Transverse colon (tissue), 4 donors: ENCODE results near the gene NDUFAF4. TPM values are rescaled to one million over a fixed set of nuclear protein-coding genes. Genes with fewer than 3 reads are reported as not detected.

Source experiments
- DNase-seq: peaks from one replicate; pipeline ENCODE4 v3.0.0-alpha.2; 2019
- H3K27ac ChIP-seq, 4 donors: fragments of 200-600 bp; sonication (generic); 2 replicates each; pipeline ENCODE4 v1.5.1; 2016 to 2018; ENCODE audit warnings: inconsistent platforms in 4 of 4
- H3K27me3 ChIP-seq: fragments of 200-600 bp; sonication (generic); 2 replicates; pipeline ENCODE4 v1.5.1; 2017; ENCODE audit warnings: inconsistent platforms
- H3K36me3 ChIP-seq, 4 donors: fragments of 200-600 bp; sonication (generic); 2 replicates each; pipeline ENCODE4 v1.5.1; 2017 to 2019; ENCODE audit warnings: inconsistent platforms in 4 of 4
- H3K4me1 ChIP-seq, 4 donors: fragments of 200-600 bp; sonication (generic); 2 replicates each; pipeline ENCODE4 v1.5.1; 2017 to 2020; ENCODE audit warnings: inconsistent platforms in 4 of 4
- H3K4me3 ChIP-seq, 4 donors: fragments of 200-600 bp; sonication (generic); 1 replicate in 1 of 4; 2 replicates in 3 of 4; pipeline versions ENCODE4 v1.5.1 to v1.6.1; 2017 to 2019; ENCODE audit warnings: inconsistent platforms in 4 of 4
- H3K9me3 ChIP-seq, 2 donors: fragments of 200-600 bp; sonication (generic); 2 replicates each; pipeline ENCODE4 v1.5.1; 2017 to 2019; ENCODE audit warnings: inconsistent platforms in 2 of 2
- EP300 ChIP-seq: sonication (generic); formaldehyde crosslinking; IDR thresholded peaks from one replicate; pipeline ENCODE4 v1.6.1; 2017; ENCODE audit warnings: antibody characterized with exemption, low read depth
- POLR2A ChIP-seq: fragments of 450-650 bp; IDR thresholded peaks from one replicate; pipeline ENCODE4 v1.6.1; 2016; ENCODE audit warnings: antibody characterized with exemption, mild to moderate bottlenecking, moderate library complexity
- POLR2AphosphoS5 ChIP-seq, 3 donors: sonication (generic); formaldehyde crosslinking; IDR thresholded peaks; one replicate each; pipeline ENCODE4 v1.6.1; 2016; ENCODE audit warnings: antibody characterized with exemption in 3 of 3
- WGBS, 2 donors: methylation state at CpG; one replicate each; pipeline ENCODE4 v1.1.5; 2018; ENCODE audit warnings: low coverage in 1 of 2; 5-methylcytosine and 5-hydroxymethylcytosine counted together
- in situ Hi-C, 4 donors: fragments of 200-750 bp; cut with MboI; loops; one replicate each; pipeline versions ENCODE4 v1.15.0 to v1.15.1; 2017; ENCODE audit warnings: low sequenced_read_pairs in 3 of 4, low pct_ligation_motif_present in 1 of 4, low pct_unique_long_range_greater_than_20kb in 1 of 4
- intact Hi-C: fragments of 100-400 bp; cut with DNase I; formaldehyde crosslinking; loops from one replicate; pipeline ENCODE4 v1.15.1; 2023; ENCODE audit warnings: low total_unique reads
- total RNA-seq, 4 donors: library from RNA; depleted of rRNA; stranded (reverse); fragments of >200 nt; gene quantifications; one replicate each; pipeline ENCODE4 v1.1.0, GENCODE V29; 2016
- TF ChIP-seq, protein P1 (sequence below), 5 experiments: fragments of 200-600 bp in 3 of 5; fragments of 450-650 bp in 2 of 5; sonication (generic) in 3 of 5; IDR thresholded peaks; 1 replicate in 2 of 5; 2 replicates in 3 of 5; pipeline ENCODE4 v1.5.1; 2016 to 2017; ENCODE audit warnings: antibody characterized with exemption in 5 of 5, inconsistent platforms in 3 of 5, mild to moderate bottlenecking in 2 of 5, moderate library complexity in 1 of 5

The NDUFAF4 gene
- total RNA-seq, 4 donors from 2014 or later: 9.4 to 26.5 (median 20.9) TPM

DNA sequence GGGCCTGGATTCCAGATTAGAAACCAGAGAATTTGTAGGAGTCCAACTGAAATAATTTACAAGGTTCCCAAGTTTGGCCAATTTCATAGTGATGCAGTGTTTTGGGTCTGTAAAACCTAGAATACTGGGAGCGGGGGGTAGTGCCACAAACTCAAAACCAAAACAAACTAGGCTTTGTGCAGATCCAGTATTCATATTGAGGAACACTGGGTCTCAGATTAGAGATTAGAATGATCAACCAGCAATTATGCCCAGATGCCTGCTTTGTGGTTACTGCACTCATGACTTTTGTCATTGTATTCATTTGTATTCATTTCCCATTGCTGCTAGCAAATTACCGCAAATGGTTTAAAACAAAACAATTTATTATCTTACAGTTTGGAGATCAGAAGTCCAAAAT lies 3.2 kb upstream of the NDUFAF4 start:
- intact Hi-C loops: no loop called here
- no peak for DNase-seq
- Histone ChIP-seq H3K27me3 (peaks cover 7% of the 10 kb centered on the region), H3K9me3 (no peaks in the 10 kb centered on the region), H3K27ac (no peak overlapping the region), H3K4me1 (peaks cover 7 to 31% (median 20%) of the 10 kb centered on the region in 4 donors), H3K36me3 (no peaks in the 10 kb centered on the region), H3K4me3 (no peak overlapping the region)
- TF ChIP-seq, protein P1, sequence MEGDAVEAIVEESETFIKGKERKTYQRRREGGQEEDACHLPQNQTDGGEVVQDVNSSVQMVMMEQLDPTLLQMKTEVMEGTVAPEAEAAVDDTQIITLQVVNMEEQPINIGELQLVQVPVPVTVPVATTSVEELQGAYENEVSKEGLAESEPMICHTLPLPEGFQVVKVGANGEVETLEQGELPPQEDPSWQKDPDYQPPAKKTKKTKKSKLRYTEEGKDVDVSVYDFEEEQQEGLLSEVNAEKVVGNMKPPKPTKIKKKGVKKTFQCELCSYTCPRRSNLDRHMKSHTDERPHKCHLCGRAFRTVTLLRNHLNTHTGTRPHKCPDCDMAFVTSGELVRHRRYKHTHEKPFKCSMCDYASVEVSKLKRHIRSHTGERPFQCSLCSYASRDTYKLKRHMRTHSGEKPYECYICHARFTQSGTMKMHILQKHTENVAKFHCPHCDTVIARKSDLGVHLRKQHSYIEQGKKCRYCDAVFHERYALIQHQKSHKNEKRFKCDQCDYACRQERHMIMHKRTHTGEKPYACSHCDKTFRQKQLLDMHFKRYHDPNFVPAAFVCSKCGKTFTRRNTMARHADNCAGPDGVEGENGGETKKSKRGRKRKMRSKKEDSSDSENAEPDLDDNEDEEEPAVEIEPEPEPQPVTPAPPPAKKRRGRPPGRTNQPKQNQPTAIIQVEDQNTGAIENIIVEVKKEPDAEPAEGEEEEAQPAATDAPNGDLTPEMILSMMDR (IDR thresholded peaks at IDR 0.05): no peak
- no peak for TF ChIP-seq POLR2AphosphoS5 (IDR thresholded peaks at IDR 0.05)
- TF ChIP-seq EP300: no peak
- TF ChIP-seq POLR2A: no peak
- WGBS, 2 donors: 87 to 100% methylated on average over 1 to 2 of the region's 2 CpGs
- in situ Hi-C loops: loop anchor here in 3 of 4 donors (5.0 to 10.0 kb wide), 2 partner anchors 151 to 154 kb away; no protein-coding TSS in a partner anchor

DNA sequence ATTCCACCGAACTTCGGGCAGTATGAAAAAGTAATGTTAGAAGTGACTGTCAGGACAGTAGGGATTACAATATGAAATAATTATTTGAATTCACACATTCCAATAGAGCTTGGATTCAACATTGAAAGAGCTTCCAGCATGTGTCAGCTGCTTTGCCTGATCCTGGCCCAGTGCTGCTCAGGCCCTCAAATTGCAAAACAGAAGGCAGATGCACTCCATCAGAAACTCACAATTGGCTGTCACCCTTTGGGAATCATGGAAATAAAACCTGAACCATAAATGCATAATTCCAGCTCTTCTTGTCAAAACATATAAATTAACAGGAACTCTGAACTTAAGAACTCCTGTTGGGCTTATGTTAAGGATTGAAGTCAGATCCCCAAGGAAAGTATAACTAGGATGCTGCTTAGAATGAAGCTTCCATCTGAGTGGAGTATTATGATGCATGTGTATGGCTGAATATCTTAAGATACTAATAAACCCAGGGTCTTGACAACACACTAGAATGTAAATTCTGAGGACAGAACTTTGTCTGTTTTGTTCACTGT lies 1.8 kb upstream of the NDUFAF4 start:
- intact Hi-C loops (loop anchor here (10.0 kb wide), 1 partner anchor 155 kb away; no protein-coding TSS in a partner anchor), in situ Hi-C loops (loop anchor here in 1 of 4 donors (5.0 to 25.0 kb wide), 2 partner anchors 153 to 362 kb away; no protein-coding TSS in a partner anchor)
- Histone ChIP-seq H3K27me3 (peaks cover 7% of the 10 kb centered on the region), H3K9me3 (no peaks in the 10 kb centered on the region), H3K27ac (peak overlapping the region in 3 of 4 donors; percentile 97 to 99 (median 99)), H3K4me1 (peaks cover 7 to 36% (median 24%) of the 10 kb centered on the region in 4 donors), H3K4me3 (no peak overlapping the region), H3K36me3 (peaks cover 0 to 10% (median under 1%) of the 10 kb centered on the region in 4 donors)
- WGBS, 2 donors: 69 to 77% methylated on average over 2 of the region's 2 CpGs
- TF ChIP-seq, protein P1 (IDR thresholded peaks at IDR 0.05): no peak
- TF ChIP-seq POLR2AphosphoS5 (IDR thresholded peaks at IDR 0.05) (no peak), EP300 (no peak), POLR2A (no peak)
- DNase-seq: no peak

DNA sequence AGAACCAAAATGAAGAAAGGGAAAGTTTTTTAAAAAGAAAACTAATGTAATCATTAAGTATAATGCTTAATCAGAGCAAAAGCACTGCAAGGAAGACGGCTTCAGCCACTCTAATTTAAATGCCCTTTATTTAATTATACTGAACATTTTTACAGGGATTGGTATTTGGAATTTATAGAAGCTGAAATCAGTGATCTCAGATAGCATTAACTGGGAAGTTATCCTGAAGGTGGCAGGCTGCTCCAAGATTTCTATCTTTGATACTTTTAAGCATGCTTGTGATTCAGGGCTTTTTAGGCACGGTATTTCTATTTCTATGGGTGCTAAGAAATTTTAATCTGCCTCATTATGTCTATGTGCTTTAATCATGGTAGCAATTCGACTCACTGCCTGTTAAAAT lies 1.3 kb upstream of the NDUFAF4 start:
- TF ChIP-seq POLR2A (no peak), POLR2AphosphoS5 (IDR thresholded peaks at IDR 0.05) (no peak), EP300 (no peak)
- TF ChIP-seq, protein P1 (IDR thresholded peaks at IDR 0.05): peak; percentile 38 to 52 (median 43)
- Histone ChIP-seq H3K27me3 (peaks cover 7% of the 10 kb centered on the region), H3K27ac (peak overlapping the region; percentile 94 to 99 (median 98)), H3K4me3 (peak overlapping the region in 2 of 4 donors; percentile 91 to 93), H3K4me1 (peaks cover 7 to 36% (median 24%) of the 10 kb centered on the region in 4 donors), H3K36me3 (peaks cover 0 to 15% (median 3%) of the 10 kb centered on the region in 4 donors), H3K9me3 (no peaks in the 10 kb centered on the region)
- WGBS, 2 donors: 10 to 21% methylated on average over 3 of the region's 3 CpGs
- intact Hi-C loops: loop anchor here (10.0 kb wide), 1 partner anchor 156 kb away; no protein-coding TSS in a partner anchor
- peak; percentile 23 for DNase-seq
- in situ Hi-C loops: loop anchor here in 1 of 4 donors (5.0 to 25.0 kb wide), 2 partner anchors 153 to 362 kb away; no protein-coding TSS in a partner anchor

DNA sequence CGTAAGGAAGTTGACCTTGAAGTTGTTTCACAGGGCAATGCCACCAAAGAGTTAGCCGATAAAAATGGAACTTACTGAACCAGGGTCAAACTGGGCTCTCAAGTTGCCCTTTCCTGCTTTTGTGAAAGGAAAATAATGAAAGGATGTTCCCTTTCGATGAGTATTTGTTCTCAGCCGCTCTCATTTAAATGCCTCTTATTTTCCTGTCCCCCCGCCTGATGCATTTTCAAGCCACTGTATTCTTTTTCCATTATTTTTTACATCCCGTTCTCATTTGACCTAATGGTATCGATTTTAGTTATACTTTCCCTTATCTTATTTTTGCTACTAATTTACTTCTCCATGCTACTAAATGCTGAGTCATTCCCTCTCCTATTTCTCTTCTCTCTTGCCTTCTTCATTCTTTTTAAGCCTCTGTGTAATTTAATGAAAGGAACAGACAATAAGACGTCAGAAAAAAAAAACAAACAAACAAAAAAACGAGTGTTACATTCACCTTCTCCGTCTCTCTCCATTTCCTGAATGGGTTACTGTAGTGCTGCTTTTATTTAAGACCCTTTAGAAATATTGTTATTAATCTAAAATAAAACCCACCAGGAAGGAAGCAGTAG lies 655 bp upstream of the NDUFAF4 start:
- TF ChIP-seq POLR2AphosphoS5 (IDR thresholded peaks at IDR 0.05): no peak
- TF ChIP-seq EP300: no peak
- no peak for TF ChIP-seq POLR2A
- TF ChIP-seq, protein P1 (IDR thresholded peaks at IDR 0.05): no peak
- intact Hi-C loops: loop anchor here (10.0 kb wide), 1 partner anchor 156 kb away; no protein-coding TSS in a partner anchor
- Histone ChIP-seq H3K9me3 (no peaks in the 10 kb centered on the region), H3K4me3 (peak overlapping the region; percentile 21 to 93 (median 92)), H3K36me3 (peaks cover 0 to 16% (median 4%) of the 10 kb centered on the region in 4 donors), H3K4me1 (peaks cover 7 to 36% (median 24%) of the 10 kb centered on the region in 4 donors), H3K27ac (peak overlapping the region; percentile 94 to 99 (median 98)), H3K27me3 (peaks cover 2% of the 10 kb centered on the region)
- DNase-seq: no peak
- in situ Hi-C loops: loop anchor here in 1 of 4 donors (5.0 to 25.0 kb wide), 2 partner anchors 154 to 361 kb away; no protein-coding TSS in a partner anchor
- 0 to 3% methylated on average over 10 of the region's 10 CpGs for WGBS, 2 donors
